HG02884 (cell line): Measurements from ENCODE around the gene P2RY8.
"Not testable (repeated sequence)": the region's sequence is repeated elsewhere in the genome, so short reads cannot be mapped to it uniquely, and the experiment has no call there.

Source experiments
- ATAC-seq: cut with Tn5 transposase; IDR thresholded peaks from one replicate; pipeline ENCODE4 v1.9.1; 2021; ENCODE audit warnings: mild to moderate bottlenecking, moderate library complexity; ENCODE audit not compliant: unreplicated experiment

The P2RY8 gene

DNA sequence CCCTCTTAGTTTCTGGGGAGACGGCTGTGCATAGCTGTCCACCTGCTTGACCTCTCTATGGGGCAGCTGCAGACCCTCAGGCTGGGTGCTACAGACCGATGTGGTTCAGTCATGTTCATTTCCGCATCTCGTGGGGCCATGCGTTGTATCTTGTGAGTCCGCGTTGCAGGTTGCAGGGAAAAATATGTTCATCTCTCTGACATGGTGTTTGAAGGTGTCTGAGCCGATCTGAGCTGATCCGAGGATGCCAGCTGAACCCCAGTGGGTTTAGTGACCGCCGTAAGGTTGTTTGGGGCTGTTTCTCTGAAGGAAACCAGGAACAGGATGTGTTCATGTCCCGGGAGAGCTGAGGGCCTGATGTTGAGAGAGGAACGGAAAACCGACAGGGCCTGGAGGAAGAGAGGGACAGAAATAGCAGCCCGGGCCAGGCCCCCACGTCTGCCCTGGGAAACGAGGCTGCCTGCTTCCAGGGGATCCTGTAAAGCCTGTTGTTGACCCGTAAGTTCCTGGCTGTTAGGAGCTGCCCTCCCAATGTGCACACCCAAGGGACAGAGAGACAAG, 9.8 kb upstream of the P2RY8 start:
- ATAC-seq: no peak

DNA sequence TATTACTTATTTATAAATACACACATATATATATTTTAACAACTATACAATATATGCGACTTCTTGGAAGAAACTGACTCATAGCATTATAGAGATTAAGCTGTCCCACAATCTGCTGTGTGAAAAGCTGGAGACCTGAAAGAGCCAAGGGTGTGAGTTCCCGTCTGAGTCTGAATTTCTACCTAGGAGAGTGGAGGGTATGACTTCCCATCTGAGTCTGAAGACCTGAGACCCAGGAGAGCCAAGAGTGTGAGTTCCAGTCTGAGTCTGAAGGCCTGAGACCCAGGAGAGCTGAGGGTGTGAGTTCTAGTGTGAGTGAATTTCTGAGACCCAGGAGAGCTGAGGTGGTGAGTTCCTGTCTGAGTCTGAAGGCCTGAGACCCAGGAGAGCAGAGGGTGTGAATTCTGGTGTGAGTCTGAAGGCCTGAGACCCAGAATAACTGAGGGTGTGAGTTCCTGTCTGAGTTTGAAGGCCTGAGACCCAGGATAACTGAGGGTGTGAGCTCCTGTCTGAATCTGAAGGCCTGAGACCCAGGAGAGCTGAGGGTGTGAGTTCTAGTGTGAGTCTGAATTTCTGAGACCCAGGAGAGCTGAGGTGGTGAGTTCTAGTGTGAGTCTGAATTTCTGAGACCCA, 8.9 kb upstream of the P2RY8 start:
- ATAC-seq: no peak

GRCh38 chrX:1542994-1543725, 6.2 kb upstream of the P2RY8 start:
- no peak for ATAC-seq

DNA sequence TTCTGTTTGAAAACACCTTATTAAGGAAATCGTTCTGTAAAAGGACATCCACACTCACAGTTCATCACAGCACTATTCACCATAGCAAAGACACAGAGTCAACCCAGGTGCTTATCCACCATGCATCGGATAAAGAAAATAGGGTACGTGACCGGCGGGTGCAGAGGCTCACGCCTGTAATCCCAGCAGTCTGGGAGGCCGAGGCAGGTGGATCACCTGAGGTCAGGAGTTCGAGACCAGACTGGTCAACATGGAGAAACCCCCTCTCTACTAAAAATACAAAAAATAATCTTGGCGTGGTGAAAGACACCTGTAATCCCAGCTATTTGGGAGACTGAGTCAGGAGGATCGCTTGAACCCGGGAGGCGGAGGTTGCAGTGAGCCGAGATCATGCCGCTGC, 2.2 kb upstream of the P2RY8 start:
- ATAC-seq: not testable (repeated sequence)

- not testable (repeated sequence) for ATAC-seq
Observed at GRCh38 chrX:1537716-1538090, 718 bp upstream of the P2RY8 start.

GRCh38 chrX:1536712-1537030, 314 bp downstream of the P2RY8 start:
- ATAC-seq: peak; percentile 1

- no peak for ATAC-seq
Observed at GRCh38 chrX:1535241-1536041, 1.5 kb downstream of the P2RY8 start.

DNA sequence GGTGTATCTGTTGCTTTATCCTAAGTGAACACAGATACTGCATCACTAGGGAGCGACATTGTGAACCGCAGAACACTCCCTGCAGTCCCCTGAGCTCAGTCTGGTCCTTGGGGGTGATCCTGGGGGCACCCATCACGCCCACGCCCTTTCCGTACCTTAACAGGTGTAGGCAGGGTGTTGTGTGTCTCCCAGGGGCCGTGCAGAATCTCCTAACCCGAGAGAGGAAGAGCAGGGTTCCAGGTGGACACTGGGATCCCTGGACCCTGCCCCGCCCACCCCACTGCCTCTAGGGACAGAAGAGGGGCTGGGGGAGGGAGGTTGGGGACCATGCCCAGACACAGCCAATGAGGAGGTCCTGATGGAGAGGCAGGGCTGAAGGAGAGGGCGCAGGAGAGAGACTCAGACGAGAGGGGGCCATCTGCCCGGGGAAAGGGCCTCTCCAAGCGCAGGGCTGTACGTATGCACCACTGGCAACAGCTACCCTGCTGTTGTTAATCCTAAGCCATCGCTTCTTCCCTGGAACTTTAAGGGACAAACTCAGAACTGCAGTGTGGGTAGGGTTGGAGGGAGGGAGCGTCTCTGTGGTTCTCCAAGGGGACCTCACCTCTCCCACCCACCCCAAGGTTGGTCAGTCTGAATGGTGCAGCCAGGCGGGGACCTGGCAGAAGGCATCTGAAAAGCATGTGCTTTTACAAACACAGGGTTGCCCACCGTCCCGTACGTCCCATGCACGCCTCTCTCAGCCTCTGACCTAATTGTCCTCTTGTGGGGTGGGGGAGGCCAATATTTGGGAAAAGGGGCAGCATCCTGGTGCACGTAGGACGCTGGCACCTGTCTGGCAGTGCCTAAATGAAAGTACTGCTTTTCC, 2.5 kb downstream of the P2RY8 start:
- ATAC-seq: no peak

DNA sequence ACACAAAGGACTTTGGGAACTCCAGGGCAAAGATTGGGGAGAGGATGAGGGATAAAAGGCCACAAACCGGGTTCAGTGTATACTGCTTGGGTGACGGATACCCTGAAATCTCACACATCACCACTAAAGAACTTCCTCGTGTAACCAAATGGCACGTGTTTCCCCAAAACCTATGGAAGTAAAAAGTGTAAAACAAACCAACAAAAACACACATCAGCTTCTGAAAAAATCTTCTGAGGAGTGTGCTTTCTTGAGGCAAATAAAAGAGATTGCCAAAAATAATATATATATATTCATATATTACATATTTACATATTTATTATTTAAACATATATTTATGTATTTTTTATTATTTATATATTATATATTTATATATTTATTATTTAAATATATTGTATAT, 3.9 kb downstream of the P2RY8 start:
- no peak for ATAC-seq

DNA sequence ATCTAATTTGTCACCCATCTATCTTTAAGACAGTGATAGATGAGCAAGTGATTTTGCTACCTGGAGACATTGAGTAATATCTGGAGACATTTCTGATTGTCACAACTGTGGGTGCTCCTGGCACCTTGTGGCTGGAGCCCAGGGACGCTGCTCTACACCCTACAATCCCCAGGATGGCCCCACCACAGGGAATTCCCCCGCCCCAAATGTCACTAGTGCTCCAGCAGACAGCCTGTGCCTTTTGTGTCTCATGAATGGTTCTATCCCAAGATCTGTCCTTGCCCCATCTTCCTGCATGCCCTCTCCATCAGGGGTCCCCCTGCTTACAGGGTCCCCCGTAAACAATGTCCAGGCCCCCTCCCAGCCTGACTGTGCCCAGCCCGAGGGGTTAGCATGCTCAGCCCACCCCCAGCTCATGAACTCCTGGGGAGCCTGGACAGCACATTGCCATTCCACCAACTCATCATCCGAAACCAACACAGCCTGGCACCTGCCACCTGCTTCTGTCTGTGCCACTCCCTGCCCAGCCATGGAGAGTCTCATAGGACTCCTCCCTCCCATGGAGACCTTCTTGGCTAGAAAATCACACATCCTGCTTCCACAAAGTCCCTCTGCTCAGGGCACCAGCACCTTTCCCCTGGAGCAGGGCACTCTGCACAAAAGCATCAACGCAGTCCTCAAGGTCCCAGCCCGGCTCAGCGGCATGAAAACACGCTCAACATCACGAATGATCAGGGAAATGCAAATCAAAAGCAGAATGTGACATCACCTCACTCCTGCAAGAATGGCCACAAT, 5.7 kb downstream of the P2RY8 start:
- no peak for ATAC-seq

DNA sequence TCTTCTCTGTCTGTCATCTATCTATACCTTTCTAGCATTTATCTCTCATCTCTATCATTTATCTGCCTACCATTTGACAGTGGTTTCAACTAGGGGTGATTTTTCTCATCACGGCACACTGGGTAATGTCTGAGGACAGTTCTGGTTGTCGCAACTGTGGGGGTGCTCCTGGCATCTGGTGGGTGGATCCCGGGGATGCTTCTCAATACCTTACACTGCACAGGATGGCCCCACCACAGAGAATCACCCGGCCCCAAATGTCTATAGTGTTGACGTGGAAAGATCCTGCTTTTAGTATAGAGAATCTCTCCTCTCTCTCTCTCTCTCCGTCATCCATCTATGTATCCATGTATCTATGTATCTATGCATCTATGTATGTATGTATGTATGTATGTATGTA, 7.2 kb downstream of the P2RY8 start:
- no peak for ATAC-seq

DNA sequence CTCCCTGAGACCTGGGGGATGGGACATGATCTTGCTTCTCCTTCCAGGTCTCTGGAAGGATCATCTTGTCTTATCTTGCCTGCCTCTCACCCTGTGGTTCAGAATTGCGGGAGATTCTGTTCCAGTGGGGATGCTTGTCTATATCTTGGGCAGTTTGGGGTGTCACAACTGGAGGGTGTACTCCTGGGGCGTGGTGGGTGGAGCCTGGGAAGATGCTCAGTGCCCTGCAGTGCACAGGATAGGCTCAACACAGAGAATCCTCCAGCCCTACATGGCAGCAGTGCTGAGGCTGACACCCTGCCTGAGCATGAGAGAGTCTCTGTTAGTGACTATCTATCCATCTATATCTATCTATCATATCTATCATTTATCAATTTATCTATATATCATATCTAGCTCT, 7.7 kb downstream of the P2RY8 start:
- ATAC-seq: no peak

DNA sequence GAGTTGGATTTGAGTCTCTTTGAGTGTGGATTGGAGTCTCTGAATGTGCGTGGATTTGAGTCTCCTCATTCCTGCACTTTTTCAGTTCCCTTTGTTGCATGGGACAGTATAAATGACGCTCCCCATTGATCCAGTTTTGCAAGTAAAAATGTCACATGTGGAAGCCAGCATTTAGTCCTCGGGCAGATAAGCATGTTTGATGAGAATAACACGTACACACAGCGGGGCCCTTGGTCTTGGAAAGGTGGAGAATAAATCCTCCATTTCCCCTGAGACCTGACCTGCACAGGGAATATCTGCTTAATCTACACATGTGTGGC, 8.1 kb downstream of the P2RY8 start:
- ATAC-seq: no peak

GRCh38 chrX:1528186-1528883, 8.7 kb downstream of the P2RY8 start:
- peak; percentile 68 for ATAC-seq

DNA sequence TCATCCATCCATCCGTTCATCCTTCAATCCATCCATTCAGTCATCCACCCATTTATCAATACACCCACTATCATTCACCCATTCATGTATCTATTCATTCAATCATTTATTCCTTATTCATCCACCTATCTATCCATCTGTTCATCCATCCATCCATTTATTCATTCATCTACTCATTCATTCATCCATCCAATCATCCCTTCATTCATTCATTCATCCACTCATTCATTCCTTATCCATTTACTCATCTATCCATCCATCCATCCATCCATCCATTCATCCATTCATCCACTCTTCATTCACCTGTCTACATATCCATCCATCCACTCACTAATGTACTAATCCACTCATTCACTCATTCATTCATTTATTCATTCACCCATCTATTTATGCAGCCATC, 9.5 kb downstream of the P2RY8 start:
- no peak for ATAC-seq

- ATAC-seq: no peak
Observed at GRCh38 chrX:1526565-1526964, 10.4 kb downstream of the P2RY8 start.

DNA sequence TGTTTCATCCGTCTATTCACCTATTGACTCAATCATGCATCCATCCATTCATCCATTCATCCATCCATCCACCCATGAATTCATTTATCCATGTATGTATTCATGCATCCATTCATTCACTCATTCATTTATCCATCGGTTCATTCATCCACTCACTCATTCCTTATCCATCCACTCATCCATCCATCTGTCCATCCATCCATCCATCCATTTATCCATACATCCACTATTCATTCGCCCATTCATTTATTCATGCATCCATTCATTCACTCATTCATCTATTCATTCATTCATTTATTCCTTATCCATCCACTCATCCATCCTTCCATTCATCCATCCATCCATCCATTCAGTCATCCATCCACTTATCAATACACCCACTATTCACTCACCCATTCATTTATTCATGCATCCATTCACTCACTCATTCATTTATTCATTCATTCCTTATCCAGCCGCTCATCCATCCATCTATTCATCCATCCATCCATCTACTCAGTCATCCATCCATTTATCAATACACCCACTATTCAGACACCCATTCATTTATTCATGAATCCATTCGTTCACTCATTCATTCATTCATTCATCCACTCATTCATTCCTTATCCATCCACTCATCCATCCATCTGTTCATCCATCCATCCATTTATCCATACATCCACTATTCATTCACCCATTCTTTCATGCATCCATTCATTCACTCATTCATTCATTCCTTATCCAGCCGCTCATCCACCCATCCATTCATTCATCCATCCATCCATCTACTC, 11.2 kb downstream of the P2RY8 start:
- ATAC-seq: no peak

- ATAC-seq: no peak
Observed at GRCh38 chrX:1524874-1525582, 12.0 kb downstream of the P2RY8 start.
